ENCODE measurements around the gene ARGLU1.

ARGLU1 gene

GRCh38 chr13:106528718-106529414 is 39.1 kb downstream of the ARGLU1 start:
- H3K27ac ChIP-seq: no peak overlapping the region

GRCh38 chr13:106527826-106528225 is 40.1 kb downstream of the ARGLU1 start:
- H3K27ac ChIP-seq: no peak overlapping the region
- no peak for TF ChIP-seq ZFX (IDR thresholded peaks at IDR 0.05; ENCODE audit: borderline replicate concordance)
- no peak for TF ChIP-seq CTCF (IDR thresholded peaks at IDR 0.05)

More at GRCh38 chr13:106528718-106529414, 39.1 kb downstream of the ARGLU1 start:
- TF ChIP-seq CTCF (IDR thresholded peaks at IDR 0.05) (no peak), ZFX (IDR thresholded peaks at IDR 0.05; ENCODE audit: borderline replicate concordance) (no peak)

GRCh38 chr13:106527445-106527801 is 40.5 kb downstream of the ARGLU1 start:
- TF ChIP-seq ZFX (IDR thresholded peaks at IDR 0.05; ENCODE audit: borderline replicate concordance): no peak
- H3K27ac ChIP-seq: no peak overlapping the region

- TF ChIP-seq CTCF (IDR thresholded peaks at IDR 0.05): no peak
- TF ChIP-seq ZFX (IDR thresholded peaks at IDR 0.05; ENCODE audit: borderline replicate concordance): no peak
- no peak overlapping the region for H3K27ac ChIP-seq
Measured at GRCh38 chr13:106526738-106527444, 41.0 kb downstream of the ARGLU1 start.

- no peak overlapping the region for H3K27ac ChIP-seq
- TF ChIP-seq CTCF (IDR thresholded peaks at IDR 0.05) (no peak), ZFX (IDR thresholded peaks at IDR 0.05; ENCODE audit: borderline replicate concordance) (no peak)
Measured at GRCh38 chr13:106525865-106526264, 42.1 kb downstream of the ARGLU1 start.

GRCh38 chr13:106524108-106524507 is 43.8 kb downstream of the ARGLU1 start:
- no peak for TF ChIP-seq ZFX (IDR thresholded peaks at IDR 0.05; ENCODE audit: borderline replicate concordance)
- no peak for TF ChIP-seq CTCF (IDR thresholded peaks at IDR 0.05)

GRCh38 chr13:106523576-106523975 is 44.4 kb downstream of the ARGLU1 start:
- no peak for TF ChIP-seq ZFX (IDR thresholded peaks at IDR 0.05; ENCODE audit: borderline replicate concordance)
- no peak overlapping the region for H3K27ac ChIP-seq

More at GRCh38 chr13:106524108-106524507, 43.8 kb downstream of the ARGLU1 start:
- H3K27ac ChIP-seq: no peak overlapping the region

GRCh38 chr13:106522898-106523525 is 44.9 kb downstream of the ARGLU1 start:
- TF ChIP-seq ZFX (IDR thresholded peaks at IDR 0.05; ENCODE audit: borderline replicate concordance) (no peak), CTCF (IDR thresholded peaks at IDR 0.05) (no peak)
- no peak overlapping the region for H3K27ac ChIP-seq

All from 22Rv1 (cell line).